ENCODE data around the gene POU2F3. TPM values are rescaled to one million over a fixed set of nuclear protein-coding genes. Genes with fewer than 3 reads are reported as not detected.

Gene POU2F3
- polyA plus RNA-seq, 1 donor (not counting 4 experiments of a cell fraction or from before 2014, with no cell fraction given): 0.96 TPM

- TF ChIP-seq EZH2 (IDR thresholded peaks at IDR 0.05; ENCODE audit: low read length) (no peak), CTCF (optimal IDR thresholded peaks at IDR 0.05 in 1 of 3, IDR thresholded peaks at IDR 0.05 in 1 of 3, conservative IDR thresholded peaks at IDR 0.05 in 1 of 3; ENCODE audit: extremely low read depth in 1 of 3, insufficient read depth in 2 of 3, low read length in 3 of 3) (peak; percentile 92 to 99 (median 94))
- Histone ChIP-seq H3K79me2 (ENCODE audit: control insufficient read depth, insufficient read depth, low read length) (no peaks in the 10 kb centered on the region), H3K4me3 (ENCODE audit: control insufficient read depth in 2 of 3, extremely low read depth in 1 of 3, insufficient read depth in 2 of 3, low read depth in 1 of 3, low read length in 3 of 3) (no peak overlapping the region), H3K9ac (ENCODE audit: control insufficient read depth, extremely low read depth, insufficient read depth, low read length) (peak overlapping the region; percentile 25), H3K27ac (ENCODE audit: control insufficient read depth, insufficient read depth, low read length) (no peak overlapping the region), H3K27me3 (ENCODE audit: control insufficient read depth, extremely low read depth, insufficient read depth, low read length) (peaks cover 25% of the 10 kb centered on the region), H3K4me1 (ENCODE audit: control insufficient read depth, extremely low read depth, insufficient read depth, low read length) (peaks cover 17% of the 10 kb centered on the region), H3K4me2 (ENCODE audit: control insufficient read depth, extremely low read depth, insufficient read depth, low read depth, low read length) (peak overlapping the region; percentile 48), H3K9me3 (ENCODE audit: control insufficient read depth, low read depth, low read length) (peaks cover 2% of the 10 kb centered on the region), H3K9me1 (ENCODE audit: control insufficient read depth, extremely low read depth, insufficient read depth, low read length) (peaks cover 3% of the 10 kb centered on the region), H3K36me3 (ENCODE audit: control insufficient read depth in 2 of 2, extremely low read depth in 1 of 2, insufficient read depth in 2 of 2, low read length in 2 of 2) (no peaks in the 10 kb centered on the region), H2AFZ (ENCODE audit: control insufficient read depth, low read length) (no peak overlapping the region), H4K20me1 (ENCODE audit: control insufficient read depth, extremely low read depth, insufficient read depth, low read length) (no peaks in the 10 kb centered on the region)
- FAIRE-seq: peak; percentile 81
- dilution Hi-C loops (cut with MboI; ENCODE audit: extremely low pct_ligation_motif_present, low sequenced_read_pairs): no loop called here
- no peak for DNase-seq (ENCODE audit: low read depth, low spot score)
Observed at GRCh38 chr11:120235024-120235628, 4.8 kb upstream of the POU2F3 start.

DNA sequence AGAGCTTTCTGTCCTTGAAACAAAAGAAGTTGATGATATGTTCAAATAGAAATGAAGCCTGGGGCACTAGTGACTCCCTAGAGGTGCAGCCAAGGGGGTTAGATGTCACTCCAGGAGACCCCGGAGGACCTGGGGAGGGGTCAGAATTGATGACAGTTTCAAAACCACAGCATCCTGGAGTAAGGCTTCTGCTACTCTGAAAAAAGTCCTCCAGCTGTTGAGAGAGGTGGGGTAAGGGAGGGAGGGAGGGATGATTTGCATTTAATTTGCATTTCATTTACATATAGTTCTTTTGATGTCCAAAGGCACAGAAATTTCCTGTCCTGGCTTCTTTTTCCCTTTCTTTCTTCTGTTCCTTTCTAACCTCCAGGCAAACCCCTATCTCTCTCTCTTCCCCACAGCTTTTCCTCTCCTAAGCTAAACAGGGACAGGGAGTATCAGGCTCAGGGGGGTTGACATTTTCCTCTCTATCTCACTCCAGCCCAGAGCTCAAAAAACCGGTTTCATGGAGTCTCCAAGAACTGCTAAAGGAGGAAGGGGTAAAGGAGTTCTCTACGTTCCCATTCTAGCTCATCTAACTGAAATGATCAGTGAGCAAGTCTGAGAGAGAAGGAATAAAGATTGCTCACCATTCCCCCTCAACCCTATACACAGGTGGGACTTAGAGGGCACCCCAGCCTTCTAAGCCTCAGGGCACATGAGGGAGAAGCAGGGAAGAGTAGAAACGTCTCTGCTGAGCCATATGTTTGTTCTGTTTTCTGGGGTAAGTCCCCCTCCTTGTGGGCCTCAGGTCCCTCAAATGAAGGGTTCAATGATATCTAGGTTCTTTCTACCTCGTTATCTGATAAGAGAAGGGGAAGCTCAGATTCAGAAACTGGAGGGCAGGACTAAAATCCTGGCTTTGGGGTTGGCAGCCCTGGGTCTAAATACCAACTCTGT, 3.5 kb upstream of the POU2F3 start:
- Histone ChIP-seq H3K9ac (ENCODE audit: control insufficient read depth, extremely low read depth, insufficient read depth, low read length) (peak overlapping the region; percentile 40), H3K36me3 (ENCODE audit: control insufficient read depth in 2 of 2, extremely low read depth in 1 of 2, insufficient read depth in 2 of 2, low read length in 2 of 2) (no peaks in the 10 kb centered on the region), H3K4me3 (ENCODE audit: control insufficient read depth in 2 of 3, extremely low read depth in 1 of 3, insufficient read depth in 2 of 3, low read depth in 1 of 3, low read length in 3 of 3) (no peak overlapping the region), H2AFZ (ENCODE audit: control insufficient read depth, low read length) (no peak overlapping the region), H3K4me1 (ENCODE audit: control insufficient read depth, extremely low read depth, insufficient read depth, low read length) (peaks cover 24% of the 10 kb centered on the region), H3K79me2 (ENCODE audit: control insufficient read depth, insufficient read depth, low read length) (no peaks in the 10 kb centered on the region), H3K27me3 (ENCODE audit: control insufficient read depth, extremely low read depth, insufficient read depth, low read length) (peaks cover 38% of the 10 kb centered on the region), H3K9me3 (ENCODE audit: control insufficient read depth, low read depth, low read length) (peaks cover 2% of the 10 kb centered on the region), H4K20me1 (ENCODE audit: control insufficient read depth, extremely low read depth, insufficient read depth, low read length) (no peaks in the 10 kb centered on the region), H3K9me1 (ENCODE audit: control insufficient read depth, extremely low read depth, insufficient read depth, low read length) (peaks cover 3% of the 10 kb centered on the region), H3K4me2 (ENCODE audit: control insufficient read depth, extremely low read depth, insufficient read depth, low read depth, low read length) (peak overlapping the region; percentile 48), H3K27ac (ENCODE audit: control insufficient read depth, insufficient read depth, low read length) (peak overlapping the region; percentile 48)
- FAIRE-seq: no peak
- TF ChIP-seq EZH2 (IDR thresholded peaks at IDR 0.05; ENCODE audit: low read length) (no peak), CTCF (optimal IDR thresholded peaks at IDR 0.05 in 1 of 3, IDR thresholded peaks at IDR 0.05 in 1 of 3, conservative IDR thresholded peaks at IDR 0.05 in 1 of 3; ENCODE audit: extremely low read depth in 1 of 3, insufficient read depth in 2 of 3, low read length in 3 of 3) (no peak)
- dilution Hi-C loops (cut with MboI; ENCODE audit: extremely low pct_ligation_motif_present, low sequenced_read_pairs): no loop called here
- peak; percentile 19 for DNase-seq (ENCODE audit: low read depth, low spot score)

Measured in keratinocyte (primary cell).